Motor neuron (in vitro differentiated cells): ENCODE data around the gene ZBTB34. TPM values are rescaled to one million over a fixed set of nuclear protein-coding genes. Genes with fewer than 3 reads are reported as not detected.

ENCODE experiments used
- ATAC-seq, 8 experiments: fragments of 200-7000 bp; cut with Tn5 transposase; replicated peaks in 6 of 8; 2 replicates each; pipeline ENCODE4 v1.8.0; 2021; ENCODE audit warnings: mild to moderate bottlenecking in 8 of 8, moderate library complexity in 8 of 8
- H3K27ac ChIP-seq, 2 donors: fragments of 250-450 bp; sonication (Bioruptor Pico); 2 replicates each; pipeline ENCODE4 v1.9.0; 2021; ENCODE audit warnings: antibody characterized with exemption in 2 of 2, mild to moderate bottlenecking in 2 of 2, moderate library complexity in 1 of 2
- H3K4me1 ChIP-seq, 2 donors: fragments of 250-450 bp; sonication (Bioruptor Pico); replicated peaks in 1 of 2; 2 replicates each; pipeline ENCODE4 v1.6.1; 2021; ENCODE audit warnings: antibody characterized with exemption in 2 of 2, mild to moderate bottlenecking in 2 of 2, moderate library complexity in 1 of 2
- H3K4me3 ChIP-seq, 5 donors: fragments of 250-450 bp; sonication (Bioruptor Pico); 2 replicates each; pipeline ENCODE4 v1.9.0; 2021; ENCODE audit warnings: antibody characterized with exemption in 5 of 5, mild to moderate bottlenecking in 5 of 5, moderate library complexity in 4 of 5
- WGBS, 10 experiments: fragments of 450-650 bp; shearing (Covaris generic); methylation state at CpG; one replicate each; pipeline ENCODE4 v1.0.0; 2022; 5-methylcytosine and 5-hydroxymethylcytosine counted together
- in situ Hi-C, 9 experiments: fragments of 400-800 bp; cut with MboI; loops; one replicate each; pipeline ENCODE4 v1.15.0; 2021; ENCODE audit warnings: low sequenced_read_pairs in 9 of 9, low pct_unique_long_range_greater_than_20kb in 2 of 9; ENCODE audit not compliant: unreplicated experiment in 9 of 9
- total RNA-seq, 8 experiments: library from RNA; unstranded; fragments of 300-600 nt; gene quantifications; 2 replicates each; pipeline versions ENCODE4 v1.2.3 to v1.2.4, GENCODE V29; 2022

The ZBTB34 gene
- total RNA-seq, 8 experiments from 2014 or later: 2.5 to 17.9 (median 11.0) TPM

- Histone ChIP-seq H3K27ac (no peak overlapping the region), H3K4me1 (peaks cover 13 to 14% of the 10 kb centered on the region in 2 donors), H3K4me3 (no peak overlapping the region)
- 83 to 100% (median 90%) methylated on average over 1 to 4 of the region's 4 CpGs; no CpG with 5 or more reads in 1 of the 10 experiments for WGBS, 10 experiments
- in situ Hi-C loops: no loop called here
- ATAC-seq: no peak
Observed at GRCh38 chr9:126872516-126872915, 12.1 kb downstream of the ZBTB34 start.

DNA sequence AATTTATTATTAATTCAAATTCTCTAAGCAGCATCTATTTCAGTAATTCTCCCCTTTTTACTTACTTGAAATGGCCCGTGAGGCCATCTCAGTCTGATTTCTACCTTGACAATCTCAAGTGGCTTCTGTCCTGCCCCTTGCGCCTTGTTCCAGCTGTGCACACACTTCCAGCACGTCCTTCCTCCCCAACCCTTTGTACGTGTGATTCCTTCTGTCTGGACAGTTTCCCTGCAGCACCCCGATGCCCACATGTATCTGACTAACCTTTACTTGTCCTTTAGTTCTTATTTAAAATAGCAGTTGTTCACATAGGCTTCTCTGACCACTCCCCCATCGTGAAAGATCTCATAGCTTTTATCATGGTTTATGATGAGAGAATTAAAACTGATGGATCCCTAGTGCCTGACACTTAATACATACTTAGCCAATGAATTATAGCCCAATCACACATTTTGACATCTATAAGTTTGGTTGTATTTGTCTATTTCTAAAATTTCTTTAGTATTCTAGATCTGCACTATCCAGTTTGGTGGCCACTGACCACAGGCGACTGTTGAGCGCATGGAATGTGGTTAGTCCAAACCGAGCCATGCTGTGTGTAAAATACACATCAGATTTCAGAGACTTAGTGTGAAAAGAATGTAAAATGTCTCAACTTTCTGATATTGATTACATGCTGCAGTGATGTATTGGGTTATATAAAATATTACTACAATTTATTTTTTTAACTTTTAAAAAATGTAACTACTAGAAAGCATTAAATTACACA, 14.3 kb downstream of the ZBTB34 start:
- 61 to 94% (median 85%) methylated on average over 1 to 9 of the region's 9 CpGs for WGBS, 10 experiments
- in situ Hi-C loops: no loop called here
- H3K4me3 ChIP-seq: no peak overlapping the region
- H3K27ac ChIP-seq: no peak overlapping the region
- H3K4me1 ChIP-seq: no peaks in the 10 kb centered on the region
- ATAC-seq: no peak

GRCh38 chr9:126875756-126876510, 15.5 kb downstream of the ZBTB34 start:
- Histone ChIP-seq H3K4me1 (no peaks in the 10 kb centered on the region), H3K27ac (no peak overlapping the region), H3K4me3 (no peak overlapping the region)
- no peak for ATAC-seq
- in situ Hi-C loops: no loop called here
- 50 to 100% (median 86%) methylated on average over 1 to 2 of the region's 4 CpGs; no CpG with 5 or more reads in 3 of the 10 experiments for WGBS, 10 experiments

DNA sequence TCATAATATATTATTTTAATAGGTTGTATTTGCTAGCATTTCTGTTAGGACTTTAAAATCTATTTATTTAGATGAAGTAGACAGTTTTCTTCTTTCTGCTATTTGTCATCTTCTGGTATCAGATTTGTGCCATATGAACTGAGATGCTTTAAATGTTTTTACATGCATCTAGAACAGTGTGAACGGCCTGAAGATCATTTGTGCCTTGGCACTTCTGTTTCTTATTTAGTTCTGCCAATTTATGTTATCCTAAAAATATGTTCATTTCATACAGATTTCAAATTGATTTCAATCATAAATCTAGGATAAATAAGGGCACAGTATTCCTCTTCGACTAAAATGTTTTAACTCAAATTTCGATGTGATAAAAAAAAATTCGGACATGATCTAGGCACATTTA, 16.1 kb downstream of the ZBTB34 start:
- no peak for ATAC-seq
- no peak overlapping the region for H3K27ac ChIP-seq
- WGBS, 10 experiments: 3 to 100% (median 83%) methylated on average over 1 to 4 of the region's 4 CpGs; no CpG with 5 or more reads in 1 of the 10 experiments
- in situ Hi-C loops: no loop called here
- H3K4me3 ChIP-seq: no peak overlapping the region
- no peaks in the 10 kb centered on the region for H3K4me1 ChIP-seq

DNA sequence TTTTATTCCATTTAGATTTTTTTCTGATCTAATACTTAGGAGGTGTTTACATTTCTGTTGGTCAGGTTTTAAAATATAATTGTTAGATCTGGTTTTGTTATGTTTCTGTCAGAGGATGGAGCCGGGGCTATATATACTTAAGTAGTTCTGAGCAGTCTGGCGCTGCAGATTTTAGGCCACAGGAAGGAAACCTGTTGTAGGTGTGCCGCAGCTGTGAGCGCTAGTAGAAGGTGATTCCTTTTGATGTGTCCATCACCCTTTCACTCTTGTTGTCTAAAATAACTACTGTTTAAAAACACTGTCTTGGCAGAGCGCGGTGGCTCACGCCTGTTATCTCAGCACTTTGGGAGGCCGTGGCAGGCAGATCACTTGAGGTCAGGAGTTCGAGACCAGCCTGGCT, 17.0 kb downstream of the ZBTB34 start:
- in situ Hi-C loops: no loop called here
- Histone ChIP-seq H3K27ac (no peak overlapping the region), H3K4me1 (no peaks in the 10 kb centered on the region), H3K4me3 (no peak overlapping the region)
- 80 to 100% (median 96%) methylated on average over 1 to 9 of the region's 9 CpGs; no CpG with 5 or more reads in 1 of the 10 experiments for WGBS, 10 experiments
- ATAC-seq: no peak

- peak in 1 of 8 experiments; percentile 42 for ATAC-seq
- in situ Hi-C loops: no loop called here
- Histone ChIP-seq H3K27ac (no peak overlapping the region), H3K4me3 (no peak overlapping the region), H3K4me1 (peaks cover 9 to 11% of the 10 kb centered on the region in 2 donors)
- 67 to 100% (median 89%) methylated on average over 1 to 9 of the region's 9 CpGs; no CpG with 5 or more reads in 2 of the 10 experiments for WGBS, 10 experiments
Observed at GRCh38 chr9:126879288-126879687, 18.8 kb downstream of the ZBTB34 start.

- no peak for ATAC-seq
- 87 to 100% (median 95%) methylated on average over 1 to 17 of the region's 23 CpGs; no CpG with 5 or more reads in 3 of the 10 experiments for WGBS, 10 experiments
- Histone ChIP-seq H3K4me1 (peaks cover 14 to 15% of the 10 kb centered on the region in 2 donors), H3K27ac (no peak overlapping the region), H3K4me3 (no peak overlapping the region)
- in situ Hi-C loops: no loop called here
Observed at GRCh38 chr9:126880226-126880946, 19.9 kb downstream of the ZBTB34 start.

DNA sequence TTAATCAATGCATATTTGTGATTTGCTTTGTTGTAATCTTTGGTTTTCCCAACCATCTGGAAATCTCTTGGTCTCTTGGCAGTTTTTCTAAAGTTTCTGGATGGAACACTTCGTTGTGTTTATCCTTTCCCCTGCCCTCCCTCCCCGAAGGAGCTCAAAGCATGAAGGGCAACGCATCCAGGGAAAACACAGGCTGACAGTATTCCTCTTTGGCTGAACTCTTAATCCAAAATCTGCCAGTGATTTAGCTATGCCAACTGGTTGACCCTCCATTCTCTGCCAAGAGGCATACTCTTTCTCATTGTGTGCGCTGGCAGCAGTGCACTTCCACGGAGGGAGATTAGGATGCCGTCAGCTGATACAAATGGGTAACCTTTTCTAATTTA, 20.5 kb downstream of the ZBTB34 start:
- in situ Hi-C loops: no loop called here
- ATAC-seq: no peak
- Histone ChIP-seq H3K27ac (no peak overlapping the region), H3K4me1 (peaks cover 15 to 16% of the 10 kb centered on the region in 2 donors), H3K4me3 (no peak overlapping the region)
- whole genome bisulfite sequencing, 10 experiments: 0 to 100% (median 95%) methylated on average over 1 to 4 of the region's 6 CpGs

- in situ Hi-C loops: no loop called here
- H3K4me3 ChIP-seq: no peak overlapping the region
- 79 to 100% (median 93%) methylated on average over 2 to 10 of the region's 11 CpGs; no CpG with 5 or more reads in 2 of the 10 experiments for WGBS, 10 experiments
Observed at GRCh38 chr9:126882746-126883145, 22.3 kb downstream of the ZBTB34 start.

DNA sequence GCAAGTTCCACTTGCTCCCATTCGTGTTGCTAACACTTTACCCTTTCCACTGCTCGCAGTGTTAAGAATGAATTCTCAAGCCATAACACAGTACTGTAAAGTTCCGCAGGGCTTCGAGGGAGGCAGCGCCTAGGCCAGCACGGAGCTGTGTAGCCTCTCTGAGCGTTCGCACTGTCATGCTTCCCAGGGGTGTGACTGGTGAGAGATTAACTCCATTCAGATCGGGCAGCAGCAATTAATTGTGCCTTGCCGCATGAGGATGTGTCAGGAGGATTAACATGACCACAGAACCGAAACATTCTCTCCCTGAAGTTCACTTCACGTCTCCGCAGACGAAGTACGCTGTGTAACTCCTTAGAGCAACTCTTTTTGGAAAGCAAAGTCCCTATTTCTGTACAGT, 23.2 kb downstream of the ZBTB34 start:
- 28 to 100% (median 64%) methylated on average over 1 to 7 of the region's 15 CpGs; no CpG with 5 or more reads in 1 of the 10 experiments for WGBS, 10 experiments
- H3K4me1 ChIP-seq: peaks cover 15 to 26% of the 10 kb centered on the region in 2 donors
- H3K4me3 ChIP-seq: no peak overlapping the region
- peak in 5 of 8 experiments; percentile 83 to 95 (median 92) for ATAC-seq
- in situ Hi-C loops: no loop called here
- no peak overlapping the region for H3K27ac ChIP-seq

More at GRCh38 chr9:126882746-126883145, 22.3 kb downstream of the ZBTB34 start:
- H3K27ac ChIP-seq: no peak overlapping the region
- ATAC-seq: no peak
- peaks cover 15 to 26% of the 10 kb centered on the region in 2 donors for H3K4me1 ChIP-seq

- in situ Hi-C loops: no loop called here
- Histone ChIP-seq H3K4me3 (no peak overlapping the region), H3K27ac (no peak overlapping the region), H3K4me1 (peaks cover 15 to 26% of the 10 kb centered on the region in 2 donors)
- peak in 5 of 8 experiments; percentile 23 to 57 (median 41) for ATAC-seq
- 30 to 100% (median 84%) methylated on average over 1 to 6 of the region's 6 CpGs for WGBS, 10 experiments
Observed at GRCh38 chr9:126885131-126885641, 24.7 kb downstream of the ZBTB34 start.

- Histone ChIP-seq H3K4me3 (no peak overlapping the region), H3K4me1 (peaks cover 15 to 26% of the 10 kb centered on the region in 2 donors), H3K27ac (peak overlapping the region in 1 of 2 donors; percentile 3)
- ATAC-seq: peak in 4 of 8 experiments; percentile 10 to 52 (median 24)
- WGBS, 10 experiments: 10 to 100% (median 80%) methylated on average over 1 to 19 of the region's 23 CpGs; no CpG with 5 or more reads in 1 of the 10 experiments
- in situ Hi-C loops: no loop called here
Observed at GRCh38 chr9:126886034-126886822, 25.8 kb downstream of the ZBTB34 start.
